ENCODE measurements around the gene MRPL23.

MRPL23 gene

GRCh38 chr11:1992111-1992510, 45.0 kb downstream of the MRPL23 start:
- TF ChIP-seq, protein P1, sequence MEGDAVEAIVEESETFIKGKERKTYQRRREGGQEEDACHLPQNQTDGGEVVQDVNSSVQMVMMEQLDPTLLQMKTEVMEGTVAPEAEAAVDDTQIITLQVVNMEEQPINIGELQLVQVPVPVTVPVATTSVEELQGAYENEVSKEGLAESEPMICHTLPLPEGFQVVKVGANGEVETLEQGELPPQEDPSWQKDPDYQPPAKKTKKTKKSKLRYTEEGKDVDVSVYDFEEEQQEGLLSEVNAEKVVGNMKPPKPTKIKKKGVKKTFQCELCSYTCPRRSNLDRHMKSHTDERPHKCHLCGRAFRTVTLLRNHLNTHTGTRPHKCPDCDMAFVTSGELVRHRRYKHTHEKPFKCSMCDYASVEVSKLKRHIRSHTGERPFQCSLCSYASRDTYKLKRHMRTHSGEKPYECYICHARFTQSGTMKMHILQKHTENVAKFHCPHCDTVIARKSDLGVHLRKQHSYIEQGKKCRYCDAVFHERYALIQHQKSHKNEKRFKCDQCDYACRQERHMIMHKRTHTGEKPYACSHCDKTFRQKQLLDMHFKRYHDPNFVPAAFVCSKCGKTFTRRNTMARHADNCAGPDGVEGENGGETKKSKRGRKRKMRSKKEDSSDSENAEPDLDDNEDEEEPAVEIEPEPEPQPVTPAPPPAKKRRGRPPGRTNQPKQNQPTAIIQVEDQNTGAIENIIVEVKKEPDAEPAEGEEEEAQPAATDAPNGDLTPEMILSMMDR (IDR thresholded peaks at IDR 0.05; ENCODE audit: extremely low read depth, missing control alignments): no peak
- no peak for DNase-seq (ENCODE audit: low spot score)

DNA sequence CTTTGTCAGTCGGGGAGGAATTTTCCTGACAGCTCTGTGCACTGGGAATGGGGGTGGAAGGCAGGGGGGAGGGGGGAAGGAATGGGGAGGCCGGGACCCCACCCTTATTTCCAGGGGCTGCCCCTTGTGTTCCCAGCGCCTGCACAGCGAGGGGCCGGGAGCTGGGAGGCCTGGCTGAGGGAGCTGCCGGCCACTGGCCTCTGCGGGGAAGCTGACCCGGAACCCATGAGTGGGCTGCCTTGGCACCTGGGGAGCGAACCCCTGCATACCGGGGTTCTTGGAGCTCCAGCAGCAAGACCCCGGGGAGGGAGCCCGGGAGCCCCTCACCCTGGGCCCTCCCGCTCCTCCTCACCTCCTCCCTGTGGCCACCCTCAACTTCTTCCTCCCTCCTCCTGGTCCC, 47.0 kb downstream of the MRPL23 start:
- DNase-seq (ENCODE audit: low spot score): no peak
- TF ChIP-seq, protein P1 (IDR thresholded peaks at IDR 0.05; ENCODE audit: extremely low read depth, missing control alignments): no peak

GRCh38 chr11:1997755-1998154, 50.6 kb downstream of the MRPL23 start, which contains the start of gene H19:
Gene H19, minus strand, starts transcription at chr11:1997842.
- no peak for DNase-seq (ENCODE audit: low spot score)

GRCh38 chr11:1998290-1998689, 51.2 kb downstream of the MRPL23 start:
- no peak for DNase-seq (ENCODE audit: low spot score)
- TF ChIP-seq, protein P1 (IDR thresholded peaks at IDR 0.05; ENCODE audit: extremely low read depth, missing control alignments): no peak

More at GRCh38 chr11:1997755-1998154, 50.6 kb downstream of the MRPL23 start, which contains the start of gene H19:
- TF ChIP-seq, protein P1 (IDR thresholded peaks at IDR 0.05; ENCODE audit: extremely low read depth, missing control alignments): no peak

GRCh38 chr11:1998861-1999260, 51.7 kb downstream of the MRPL23 start:
- TF ChIP-seq, protein P1 (IDR thresholded peaks at IDR 0.05; ENCODE audit: extremely low read depth, missing control alignments): no peak
- DNase-seq (ENCODE audit: low spot score): no peak

GRCh38 chr11:2002042-2002776, 55.1 kb downstream of the MRPL23 start:
- DNase-seq (ENCODE audit: low spot score): no peak
- TF ChIP-seq, protein P1 (IDR thresholded peaks at IDR 0.05; ENCODE audit: extremely low read depth, missing control alignments): no peak

- DNase-seq (ENCODE audit: low spot score): no peak
Observed at GRCh38 chr11:2002807-2003206, 55.7 kb downstream of the MRPL23 start.

More at GRCh38 chr11:2002807-2003206, 55.7 kb downstream of the MRPL23 start:
- TF ChIP-seq, protein P1 (IDR thresholded peaks at IDR 0.05; ENCODE audit: extremely low read depth, missing control alignments): no peak

Measured in GM20000 (cell line).